HepG2 (cell line): ENCODE results near the gene TMEM11.

Experiments used
- CTCF ChIP-seq: sonication (generic); formaldehyde crosslinking; IDR thresholded peaks from 2 replicates; pipeline ENCODE4 v1.5.0; 2020; ENCODE audit warnings: mild to moderate bottlenecking, missing genetic modification reagents, moderate library complexity
- EEA1 ChIP-seq: sonication (generic); formaldehyde crosslinking; IDR thresholded peaks from 2 replicates; pipeline ENCODE4 v1.5.1; 2020; ENCODE audit warnings: mild to moderate bottlenecking, missing genetic modification reagents, borderline replicate concordance
- EED ChIP-seq: sonication (generic); formaldehyde crosslinking; IDR thresholded peaks from 2 replicates; pipeline ENCODE4 v1.5.0; 2020; ENCODE audit warnings: mild to moderate bottlenecking, missing genetic modification reagents
- KDM5B ChIP-seq: sonication (generic); formaldehyde crosslinking; IDR thresholded peaks from 2 replicates; pipeline ENCODE4 v1.4.0; 2020; ENCODE audit warnings: missing genetic modification reagents, mild to moderate bottlenecking, borderline replicate concordance
- PAX8 ChIP-seq: sonication (generic); formaldehyde crosslinking; IDR thresholded peaks from 2 replicates; pipeline ENCODE4 v1.8.0; 2022; ENCODE audit warnings: mild to moderate bottlenecking, missing genetic modification reagents, borderline replicate concordance
- PTBP1 ChIP-seq: fragments of 200-400 bp; formaldehyde crosslinking; IDR thresholded peaks from 2 replicates; pipeline ENCODE4 v1.6.1; 2018; ENCODE audit warnings: low read length, low read depth; ENCODE audit not compliant: poor library complexity, severe bottlenecking
- SIN3A ChIP-seq: IDR thresholded peaks from 2 replicates; pipeline ENCODE4 v1.6.1; 2011; ENCODE audit warnings: low read depth, mild to moderate bottlenecking, control low read depth, low read length, borderline replicate concordance
- SNRNP70 ChIP-seq: fragments of 200-400 bp; formaldehyde crosslinking; IDR thresholded peaks from 2 replicates; pipeline ENCODE4 v1.6.1; 2017; ENCODE audit warnings: mild to moderate bottlenecking, low read depth, low read length, moderate library complexity
- STAG1 ChIP-seq: sonication (generic); formaldehyde crosslinking; IDR thresholded peaks from 2 replicates; pipeline ENCODE4 v1.4.0; 2020; ENCODE audit warnings: missing genetic modification reagents
- ZFP1 ChIP-seq: IDR thresholded peaks from 2 replicates; pipeline ENCODE4 v1.6.1; 2016
- TF ChIP-seq, protein P1 (sequence below): IDR thresholded peaks from 2 replicates; pipeline ENCODE4 v1.6.1; 2012; ENCODE audit warnings: inconsistent platforms

DNA sequence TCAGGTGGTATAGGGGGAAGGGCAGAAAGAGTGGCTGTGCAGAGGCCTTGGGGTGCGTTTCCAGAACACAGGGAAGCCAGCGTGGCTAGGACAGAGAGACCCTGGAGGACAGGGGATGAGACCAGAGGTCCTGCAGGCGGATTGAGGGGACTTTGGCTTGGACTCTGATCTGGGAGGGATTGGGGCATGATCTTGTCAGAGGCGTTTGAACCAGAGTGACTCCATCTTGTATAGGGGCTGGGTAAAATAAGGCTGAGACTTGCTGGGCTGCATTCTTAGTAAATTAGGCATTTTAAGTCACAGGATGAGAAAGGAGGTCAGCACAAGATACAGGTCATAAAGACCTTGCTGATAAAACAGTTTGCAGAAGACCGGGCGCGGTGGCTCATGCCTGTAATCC, 44.6 kb upstream of the TMEM11 start:
- TF ChIP-seq PAX8 (CRISPR knock-in tag), result no peak
- TF ChIP-seq, protein P1, sequence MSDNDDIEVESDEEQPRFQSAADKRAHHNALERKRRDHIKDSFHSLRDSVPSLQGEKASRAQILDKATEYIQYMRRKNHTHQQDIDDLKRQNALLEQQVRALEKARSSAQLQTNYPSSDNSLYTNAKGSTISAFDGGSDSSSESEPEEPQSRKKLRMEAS, result no peak
- no peak for TF ChIP-seq CTCF
- TF ChIP-seq SIN3A, result no peak
- TF ChIP-seq EEA1, result no peak
- no peak for TF ChIP-seq ZFP1 (CRISPR knock-in tag)
- TF ChIP-seq STAG1 (CRISPR knock-in tag), result no peak
- no peak for TF ChIP-seq SNRNP70
- no peak for TF ChIP-seq KDM5B
- no peak for TF ChIP-seq EED (CRISPR knock-in tag)
- TF ChIP-seq PTBP1, result no peak
